SH-SY5Y (cell line): ENCODE data around the gene MIOX.

Experiments used
- GATA2 ChIP-seq: IDR thresholded peaks from 2 replicates; pipeline ENCODE4 v1.6.1; 2011; ENCODE audit warnings: mild to moderate bottlenecking, low read depth, low read length
- GATA3 ChIP-seq: IDR thresholded peaks from 2 replicates; pipeline ENCODE4 v1.6.1; 2011; ENCODE audit warnings: low read depth, mild to moderate bottlenecking, low read length, moderate library complexity

DNA sequence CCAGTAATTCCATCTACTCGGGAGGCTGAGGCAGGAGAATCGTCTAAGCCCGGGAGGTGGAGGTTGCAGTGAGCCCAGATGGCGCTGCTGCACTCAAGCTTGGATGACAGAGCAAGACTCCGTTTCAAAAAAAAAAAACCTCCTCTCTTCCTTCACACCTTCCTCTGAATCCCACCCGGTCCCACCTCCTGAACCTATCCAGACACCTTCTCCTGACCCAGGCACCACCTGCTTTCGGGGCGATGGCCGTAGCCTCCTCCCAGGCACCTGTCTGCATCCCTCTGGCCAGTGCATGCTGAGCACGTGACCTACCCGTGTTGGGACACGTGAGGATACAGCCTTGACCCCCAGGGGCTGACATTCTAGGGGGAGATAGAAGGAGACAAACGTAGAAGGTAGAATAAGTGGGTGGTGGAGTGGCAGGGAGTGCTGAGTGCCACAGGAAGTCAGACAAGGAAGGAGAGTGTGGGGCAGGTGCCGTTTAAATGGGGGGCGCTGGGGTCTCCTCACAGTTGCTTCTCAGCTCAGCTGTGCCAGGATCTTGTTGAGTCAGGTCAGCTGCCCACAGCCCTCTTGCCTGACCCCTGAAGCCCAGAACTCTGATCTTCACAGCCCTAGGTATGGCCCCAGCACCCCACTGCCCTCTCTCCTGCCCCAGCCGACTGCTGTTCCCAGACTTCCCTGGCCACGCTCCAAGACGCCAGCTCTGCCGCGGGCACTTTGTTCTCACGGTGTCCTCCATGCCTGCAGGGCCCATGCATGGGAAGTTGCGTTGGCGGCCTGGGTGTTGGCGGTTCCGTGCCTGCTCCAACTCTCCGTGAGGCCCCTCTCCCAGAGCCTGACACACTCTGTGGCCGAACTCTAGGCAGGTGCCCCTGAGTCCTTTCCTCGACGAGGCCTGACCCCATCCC is 1.2 kb upstream of the MIOX start:
- TF ChIP-seq GATA3 (no peak), GATA2 (no peak)
